ENCODE measurements around the gene ARHGEF9.
"Not testable (repeated sequence)": the region's sequence is repeated elsewhere in the genome, so short reads cannot be mapped to it uniquely, and the experiment has no call there.

The ARHGEF9 gene

GRCh38 chrX:63784902-63785707, at the start of gene ARHGEF9:
Gene ARHGEF9, minus strand, starts transcription at chrX:63785214. Its CDS starts 69 bp downstream, at chrX:63785145.
- no peak for DNase-seq

GRCh38 chrX:63825446-63825845, 40.4 kb upstream of the ARHGEF9 start:
- not testable (repeated sequence) for DNase-seq

- no peak for DNase-seq
Observed at GRCh38 chrX:63818156-63818555, 33.1 kb upstream of the ARHGEF9 start.

GRCh38 chrX:63817696-63818095, 32.7 kb upstream of the ARHGEF9 start:
- DNase-seq = no peak

- DNase-seq = no peak
Observed at GRCh38 chrX:63812823-63813222, 27.8 kb upstream of the ARHGEF9 start.

- DNase-seq = no peak
Observed at GRCh38 chrX:63810746-63811145, 25.7 kb upstream of the ARHGEF9 start.

- no peak for DNase-seq
Observed at GRCh38 chrX:63809173-63809572, 24.2 kb upstream of the ARHGEF9 start.

- not testable (repeated sequence) for DNase-seq
Observed at GRCh38 chrX:63795406-63795805, 10.4 kb upstream of the ARHGEF9 start.

GRCh38 chrX:63785708-63786040, 660 bp upstream of the ARHGEF9 start:
- no peak for DNase-seq

GRCh38 chrX:63784346-63784901, 590 bp downstream of the ARHGEF9 start:
- no peak for DNase-seq

GRCh38 chrX:63782515-63782914, 2.5 kb downstream of the ARHGEF9 start:
- no peak for DNase-seq

- no peak for DNase-seq
Observed at GRCh38 chrX:63768760-63769159, 16.3 kb downstream of the ARHGEF9 start.

- no peak for DNase-seq
Observed at GRCh38 chrX:63765712-63766111, 19.3 kb downstream of the ARHGEF9 start.

- no peak for DNase-seq
Observed at GRCh38 chrX:63764946-63765345, 20.1 kb downstream of the ARHGEF9 start.

- DNase-seq = no peak
Observed at GRCh38 chrX:63761639-63762038, 23.4 kb downstream of the ARHGEF9 start.

GRCh38 chrX:63758011-63758410, 27.0 kb downstream of the ARHGEF9 start:
- no peak for DNase-seq

GRCh38 chrX:63755892-63756291, 29.1 kb downstream of the ARHGEF9 start:
- DNase-seq = no peak

GRCh38 chrX:63754860-63755579, 30.0 kb downstream of the ARHGEF9 start:
- peak; percentile 83 for DNase-seq

- DNase-seq = no peak
Observed at GRCh38 chrX:63754136-63754859, 30.7 kb downstream of the ARHGEF9 start.

- no peak for DNase-seq
Observed at GRCh38 chrX:63751481-63751880, 33.5 kb downstream of the ARHGEF9 start.

GRCh38 chrX:63750811-63751210, 34.2 kb downstream of the ARHGEF9 start:
- no peak for DNase-seq

GRCh38 chrX:63747331-63747730, 37.7 kb downstream of the ARHGEF9 start:
- no peak for DNase-seq

GRCh38 chrX:63746715-63747114, 38.3 kb downstream of the ARHGEF9 start:
- no peak for DNase-seq
